AG10803 (cell line): ENCODE results near the gene LDAF1.
"Not testable (repeated sequence)": the region's sequence is repeated elsewhere in the genome, so short reads cannot be mapped to it uniquely, and the experiment has no call there.

Experiments
- DNase-seq: peaks from one replicate; pipeline ENCODE4 v3.0.0; 2010; ENCODE audit warnings: low read depth
- H3K4me3 ChIP-seq: 2 replicates; pipeline ENCODE4 v1.5.1; 2011; ENCODE audit warnings: mild to moderate bottlenecking, low read length, control low read depth
- TF ChIP-seq, protein P1 (sequence below): conservative IDR thresholded peaks from 2 replicates; pipeline ENCODE4 v1.5.1; 2011; ENCODE audit warnings: mild to moderate bottlenecking, low read length, control low read depth, inconsistent platforms

The LDAF1 gene

DNA sequence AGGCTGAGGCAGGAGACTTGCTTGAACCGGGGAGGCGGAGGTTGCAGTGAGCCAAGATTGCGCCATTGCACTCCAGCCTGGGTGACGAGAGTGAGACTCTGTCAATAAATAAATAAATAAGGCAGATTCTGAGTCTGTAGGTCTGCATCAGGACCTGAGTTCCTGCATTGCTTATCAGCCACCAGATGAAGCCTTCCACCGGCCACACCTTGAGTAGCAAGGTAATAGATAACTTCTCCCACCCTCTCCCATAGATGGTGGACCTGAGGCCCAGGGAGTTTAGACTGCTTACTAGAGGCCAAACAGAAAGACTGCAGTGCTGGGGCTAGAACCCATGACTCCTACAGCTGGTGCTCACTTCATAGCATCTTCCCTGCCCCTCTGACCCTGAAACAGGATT, 30.8 kb downstream of the LDAF1 start:
- no peak overlapping the region for H3K4me3 ChIP-seq
- TF ChIP-seq, protein P1, sequence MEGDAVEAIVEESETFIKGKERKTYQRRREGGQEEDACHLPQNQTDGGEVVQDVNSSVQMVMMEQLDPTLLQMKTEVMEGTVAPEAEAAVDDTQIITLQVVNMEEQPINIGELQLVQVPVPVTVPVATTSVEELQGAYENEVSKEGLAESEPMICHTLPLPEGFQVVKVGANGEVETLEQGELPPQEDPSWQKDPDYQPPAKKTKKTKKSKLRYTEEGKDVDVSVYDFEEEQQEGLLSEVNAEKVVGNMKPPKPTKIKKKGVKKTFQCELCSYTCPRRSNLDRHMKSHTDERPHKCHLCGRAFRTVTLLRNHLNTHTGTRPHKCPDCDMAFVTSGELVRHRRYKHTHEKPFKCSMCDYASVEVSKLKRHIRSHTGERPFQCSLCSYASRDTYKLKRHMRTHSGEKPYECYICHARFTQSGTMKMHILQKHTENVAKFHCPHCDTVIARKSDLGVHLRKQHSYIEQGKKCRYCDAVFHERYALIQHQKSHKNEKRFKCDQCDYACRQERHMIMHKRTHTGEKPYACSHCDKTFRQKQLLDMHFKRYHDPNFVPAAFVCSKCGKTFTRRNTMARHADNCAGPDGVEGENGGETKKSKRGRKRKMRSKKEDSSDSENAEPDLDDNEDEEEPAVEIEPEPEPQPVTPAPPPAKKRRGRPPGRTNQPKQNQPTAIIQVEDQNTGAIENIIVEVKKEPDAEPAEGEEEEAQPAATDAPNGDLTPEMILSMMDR = no peak
- DNase-seq = no peak

- H3K4me3 ChIP-seq = no peak overlapping the region
- TF ChIP-seq, protein P1 = no peak
- DNase-seq = no peak
Measured at GRCh38 chr16:21190013-21190412, 31.5 kb downstream of the LDAF1 start.

DNA sequence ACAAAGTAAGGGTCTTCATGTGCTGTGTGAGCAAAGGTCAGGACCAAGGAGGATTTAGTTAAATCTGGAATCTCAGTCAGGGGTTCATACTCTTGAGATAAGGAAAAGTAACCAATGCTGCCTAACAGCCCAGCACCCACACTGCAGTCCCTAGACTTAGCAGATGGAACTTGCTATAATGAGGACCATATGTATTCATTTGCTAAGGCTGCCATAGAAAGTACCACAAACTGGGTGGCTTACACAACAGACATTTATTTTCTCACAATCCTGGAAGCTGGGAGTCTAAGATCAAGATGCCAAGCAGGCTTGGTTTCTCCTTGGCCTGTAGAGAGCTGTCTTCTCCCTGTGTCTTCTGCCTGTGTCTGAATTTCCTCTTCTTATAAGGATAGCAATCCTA, 32.1 kb downstream of the LDAF1 start:
- TF ChIP-seq, protein P1 = no peak
- H3K4me3 ChIP-seq = no peak overlapping the region
- peak; percentile 91 for DNase-seq

DNA sequence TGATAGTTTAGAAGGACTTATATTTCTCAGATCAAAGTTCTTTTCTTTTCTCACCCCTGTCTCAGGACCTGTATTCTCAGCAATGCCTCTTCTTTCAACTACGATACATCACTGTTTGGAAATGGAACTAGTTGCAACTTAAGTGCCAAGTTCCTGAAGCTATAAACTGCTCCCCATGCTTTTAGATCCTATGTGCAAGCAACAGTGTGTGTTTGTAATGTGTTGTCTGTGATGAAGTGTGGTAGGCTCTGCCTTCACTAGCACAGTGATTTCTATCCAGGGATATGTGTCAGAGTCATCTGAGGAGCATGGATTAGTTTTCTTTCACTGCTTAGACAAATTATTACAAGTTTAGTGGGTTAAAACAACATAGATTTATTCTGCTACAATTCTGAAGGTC, 34.5 kb downstream of the LDAF1 start:
- H3K4me3 ChIP-seq = no peak overlapping the region
- TF ChIP-seq, protein P1 = no peak
- DNase-seq = no peak

DNA sequence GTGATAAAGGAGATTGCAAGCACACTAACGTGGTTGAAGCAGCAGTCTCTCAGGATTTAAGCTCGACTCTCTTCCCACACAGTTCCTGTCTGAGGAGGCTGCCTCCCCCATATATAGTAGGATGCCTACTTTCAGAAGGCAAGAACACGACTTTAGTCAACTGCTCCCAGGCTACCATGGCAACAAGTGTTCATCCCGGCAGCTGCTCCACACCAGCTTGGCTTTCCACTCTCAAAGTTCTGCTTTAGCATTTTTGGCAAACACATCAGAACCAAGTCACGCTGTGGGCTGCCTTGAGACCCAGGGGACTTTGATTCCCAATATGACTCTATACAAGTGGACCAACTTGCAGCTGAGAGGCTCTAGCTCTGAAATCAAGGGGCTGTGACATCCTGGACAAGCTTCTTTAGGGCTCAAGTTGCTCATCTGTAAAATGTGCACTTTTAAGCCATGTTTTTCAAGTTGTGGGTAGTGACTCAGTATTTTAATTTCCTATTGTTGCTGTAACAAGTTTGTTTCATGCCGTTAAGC, 36.4 kb downstream of the LDAF1 start:
- H3K4me3 ChIP-seq = no peak overlapping the region
- TF ChIP-seq, protein P1 = no peak
- DNase-seq = peak; percentile 30

DNA sequence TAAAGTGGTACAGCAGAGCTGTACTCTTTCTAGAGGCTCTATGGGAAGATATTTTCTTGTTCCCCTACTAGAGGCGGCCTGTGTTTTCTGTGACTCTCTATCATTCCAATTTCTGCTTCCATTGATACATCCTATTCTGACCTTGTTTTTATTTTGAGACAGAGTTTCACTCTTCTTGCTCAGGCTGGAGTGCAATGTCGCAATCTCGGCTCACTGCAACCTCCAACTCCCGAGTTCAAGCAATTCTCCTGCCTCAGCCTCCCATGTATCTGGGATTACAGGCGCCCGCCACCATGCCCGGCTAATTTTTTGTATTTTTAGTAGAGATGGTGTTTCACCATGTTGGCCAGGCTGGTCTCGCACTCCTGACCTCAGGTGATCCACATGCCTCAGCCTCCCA, 36.9 kb downstream of the LDAF1 start:
- DNase-seq, H3K4me3 ChIP-seq: not testable (repeated sequence)

- no peak for DNase-seq
- no peak overlapping the region for H3K4me3 ChIP-seq
Measured at GRCh38 chr16:21197112-21197511, 38.6 kb downstream of the LDAF1 start.

More at GRCh38 chr16:21197112-21197511, 38.6 kb downstream of the LDAF1 start:
- TF ChIP-seq, protein P1 = no peak
